ENCODE results near the gene SIRT2.
"Not testable (repeated sequence)": the region's sequence is repeated elsewhere in the genome, so short reads cannot be mapped to it uniquely, and the experiment has no call there.

Gene SIRT2

DNA sequence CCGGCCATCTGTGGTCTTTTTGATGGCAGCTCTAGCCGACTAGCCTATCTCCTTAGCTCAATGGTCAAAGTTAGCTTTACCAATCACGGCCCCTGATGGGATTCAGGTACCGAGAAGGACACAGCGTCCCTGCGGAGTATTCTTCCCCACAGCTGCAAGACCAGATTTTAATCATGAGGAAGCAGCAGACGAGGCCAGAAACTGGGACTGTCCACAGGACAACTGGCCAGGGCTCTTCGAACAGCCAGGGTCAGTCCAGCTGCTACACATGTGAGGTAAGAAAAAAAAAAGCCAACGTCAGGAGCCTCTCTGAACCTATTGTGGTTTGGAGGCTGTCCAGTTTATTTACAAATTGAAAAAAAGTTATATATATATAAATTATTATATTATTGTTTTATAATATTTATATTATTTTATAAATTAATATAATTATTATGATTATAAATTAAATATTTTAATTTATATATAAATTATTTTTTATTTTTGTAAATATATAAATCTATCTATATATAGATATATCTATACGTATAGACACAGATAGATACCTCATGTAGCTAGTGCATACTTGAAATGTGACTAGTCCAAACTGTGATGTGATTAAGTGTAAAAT, 32.1 kb downstream of the SIRT2 start:
- no peak for DNase-seq (ENCODE audit: low spot score)

DNA sequence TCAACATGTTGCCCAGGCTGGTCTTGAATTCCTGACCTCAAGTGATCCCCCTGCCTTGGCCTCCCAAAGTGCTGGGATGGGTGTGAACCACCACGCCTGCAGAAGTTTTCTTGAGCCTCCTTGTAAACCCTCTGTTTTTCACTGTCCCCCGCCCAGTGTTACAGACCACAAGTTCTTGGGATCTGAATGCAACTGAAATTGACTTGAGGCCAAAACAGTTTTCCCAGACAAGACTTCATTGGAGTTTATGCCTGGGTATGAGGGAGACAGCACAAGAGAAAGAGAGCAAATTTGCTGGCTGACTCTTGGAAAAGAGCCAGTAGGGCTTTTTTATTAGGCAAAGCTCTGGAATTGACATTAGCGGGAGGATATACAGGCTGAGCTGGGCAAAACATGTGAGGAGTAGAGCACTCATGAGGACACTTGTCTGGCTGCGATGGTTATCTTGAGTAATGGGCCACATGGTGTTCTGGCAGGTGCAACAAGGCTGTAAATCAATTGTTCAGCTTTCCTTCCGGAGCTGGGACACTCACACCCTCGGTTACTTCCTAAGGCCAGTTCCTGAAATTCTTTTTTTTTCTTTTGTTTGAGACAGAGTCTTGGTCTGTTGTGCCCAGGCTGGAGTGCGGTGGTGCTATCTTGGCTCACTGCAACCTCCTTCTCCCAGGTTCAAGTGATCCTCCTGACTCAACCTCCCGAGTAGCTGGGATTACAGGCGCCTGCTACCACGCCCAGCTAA, 36.9 kb downstream of the SIRT2 start:
- no peak for DNase-seq (ENCODE audit: low spot score)

DNA sequence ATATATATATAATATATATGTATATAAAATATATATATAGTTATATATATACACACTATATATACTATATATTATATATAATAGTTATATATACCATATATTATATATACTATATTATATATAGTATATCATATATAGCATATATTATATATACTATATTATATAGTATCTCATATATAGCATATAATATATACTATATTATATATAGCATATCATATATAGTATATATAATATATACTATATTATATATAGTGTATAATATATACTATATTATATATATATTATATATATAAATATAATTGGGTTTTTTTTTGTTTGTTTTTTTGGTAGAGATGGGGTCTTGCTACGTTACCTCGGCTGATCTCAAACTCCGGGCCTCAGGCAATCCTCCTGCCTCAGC, 38.0 kb downstream of the SIRT2 start:
- no peak for DNase-seq (ENCODE audit: low spot score)

DNA sequence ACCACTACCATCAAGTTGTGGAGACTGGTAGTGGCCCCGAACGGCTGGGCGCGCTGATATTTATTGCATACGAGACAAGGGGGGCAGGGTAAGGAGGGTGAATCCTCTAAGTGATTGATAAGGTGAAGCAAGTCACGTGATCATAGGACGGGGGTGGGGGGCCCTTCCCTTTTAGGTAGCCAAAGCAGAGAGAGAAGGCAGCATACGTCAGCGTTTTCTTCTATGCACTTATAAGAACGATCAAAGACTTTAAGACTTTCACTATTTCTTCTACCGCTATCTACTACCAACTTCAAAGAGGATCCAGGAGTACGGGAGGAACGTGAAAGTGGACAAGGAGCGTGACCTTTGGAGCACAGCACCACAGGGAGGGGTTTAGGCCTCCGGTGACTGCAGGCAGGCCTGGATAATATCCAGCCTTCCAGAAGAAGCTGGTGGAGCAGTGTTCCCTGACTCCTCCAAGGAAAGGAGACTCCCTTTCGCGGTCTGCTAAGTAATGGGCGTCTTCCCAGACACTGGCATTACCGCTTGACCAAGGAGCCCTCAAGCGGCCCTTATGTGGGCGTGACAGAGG, 39.7 kb downstream of the SIRT2 start:
- DNase-seq (ENCODE audit: low spot score), result not testable (repeated sequence)

DNA sequence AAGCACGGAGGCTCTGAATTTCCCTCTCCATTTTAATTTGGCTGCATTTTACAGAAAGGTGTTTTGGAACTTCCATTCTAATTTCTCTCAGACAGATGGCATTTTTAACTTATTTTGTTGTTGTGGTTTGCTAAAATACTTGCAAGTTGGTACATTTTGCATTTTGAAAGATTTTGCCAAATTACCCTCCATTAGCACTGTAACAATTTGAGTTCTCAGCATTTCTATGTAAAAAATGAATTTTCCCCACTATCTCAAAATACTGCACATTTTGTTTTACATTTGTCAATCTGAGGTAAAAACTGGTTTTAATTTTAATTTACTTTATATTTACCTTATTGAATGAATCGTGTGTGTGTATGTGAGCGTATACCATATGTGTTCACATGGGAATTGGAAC, 42.6 kb downstream of the SIRT2 start:
- DNase-seq (ENCODE audit: low spot score), result no peak

DNA sequence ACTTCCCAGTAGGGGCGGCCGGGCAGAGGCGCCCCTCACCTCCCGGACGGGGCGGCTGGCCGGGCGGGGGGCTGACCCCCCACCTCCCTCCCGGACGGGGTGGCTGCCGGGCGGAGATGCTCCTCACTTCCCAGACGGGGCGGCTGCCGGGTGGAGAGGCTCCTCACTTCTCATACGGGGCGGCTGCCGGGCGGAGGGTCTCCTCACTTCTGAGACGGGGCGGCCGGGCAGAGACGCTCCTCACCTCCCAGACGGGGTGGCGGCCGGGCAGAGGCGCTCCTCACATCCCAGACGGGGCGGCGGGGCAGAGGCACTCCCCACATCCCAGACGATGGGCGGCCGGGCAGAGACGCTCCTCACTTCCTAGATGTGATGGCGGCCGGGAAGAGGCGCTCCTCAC, 43.7 kb downstream of the SIRT2 start:
- DNase-seq (ENCODE audit: low spot score), result not testable (repeated sequence)

DNA sequence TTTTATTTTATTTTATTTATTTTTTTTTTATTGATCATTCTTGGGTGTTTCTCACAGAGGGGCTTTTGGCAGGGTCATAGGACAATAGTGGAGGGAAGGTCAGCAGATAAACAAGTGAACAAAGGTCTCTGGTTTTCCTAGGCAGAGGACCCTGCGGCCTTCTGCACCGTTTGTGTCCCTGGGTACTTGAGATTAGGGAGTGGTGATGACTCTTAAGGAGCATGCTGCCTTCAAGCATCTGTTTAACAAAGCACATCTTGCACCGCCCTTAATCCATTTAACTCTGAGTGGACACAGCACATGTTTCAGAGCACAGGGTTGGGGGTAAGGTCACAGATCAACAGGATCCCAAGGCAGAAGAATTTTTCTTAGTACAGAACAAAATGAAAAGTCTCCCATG, 44.5 kb downstream of the SIRT2 start:
- DNase-seq (ENCODE audit: low spot score), result not testable (repeated sequence)

DNA sequence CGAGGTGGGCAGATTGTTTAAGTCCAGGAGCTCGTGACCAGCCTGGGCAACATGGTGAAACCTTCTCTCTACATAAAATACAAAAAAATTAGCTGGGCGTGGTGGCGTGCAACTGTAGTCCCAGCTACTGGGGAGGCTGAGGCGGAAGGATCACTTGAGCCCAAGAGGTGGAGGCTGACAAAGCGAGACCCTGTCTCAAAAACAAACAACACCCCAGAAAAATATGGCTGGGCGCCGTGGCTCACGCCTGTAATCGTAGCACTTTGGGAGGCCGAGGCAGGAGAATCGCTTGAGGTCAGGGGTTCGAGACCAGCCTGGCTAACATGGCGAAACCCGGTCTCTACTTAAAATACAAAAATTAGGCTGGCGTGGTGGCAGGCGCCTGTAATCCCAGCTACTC, 46.2 kb downstream of the SIRT2 start:
- no peak for DNase-seq (ENCODE audit: low spot score)

DNA sequence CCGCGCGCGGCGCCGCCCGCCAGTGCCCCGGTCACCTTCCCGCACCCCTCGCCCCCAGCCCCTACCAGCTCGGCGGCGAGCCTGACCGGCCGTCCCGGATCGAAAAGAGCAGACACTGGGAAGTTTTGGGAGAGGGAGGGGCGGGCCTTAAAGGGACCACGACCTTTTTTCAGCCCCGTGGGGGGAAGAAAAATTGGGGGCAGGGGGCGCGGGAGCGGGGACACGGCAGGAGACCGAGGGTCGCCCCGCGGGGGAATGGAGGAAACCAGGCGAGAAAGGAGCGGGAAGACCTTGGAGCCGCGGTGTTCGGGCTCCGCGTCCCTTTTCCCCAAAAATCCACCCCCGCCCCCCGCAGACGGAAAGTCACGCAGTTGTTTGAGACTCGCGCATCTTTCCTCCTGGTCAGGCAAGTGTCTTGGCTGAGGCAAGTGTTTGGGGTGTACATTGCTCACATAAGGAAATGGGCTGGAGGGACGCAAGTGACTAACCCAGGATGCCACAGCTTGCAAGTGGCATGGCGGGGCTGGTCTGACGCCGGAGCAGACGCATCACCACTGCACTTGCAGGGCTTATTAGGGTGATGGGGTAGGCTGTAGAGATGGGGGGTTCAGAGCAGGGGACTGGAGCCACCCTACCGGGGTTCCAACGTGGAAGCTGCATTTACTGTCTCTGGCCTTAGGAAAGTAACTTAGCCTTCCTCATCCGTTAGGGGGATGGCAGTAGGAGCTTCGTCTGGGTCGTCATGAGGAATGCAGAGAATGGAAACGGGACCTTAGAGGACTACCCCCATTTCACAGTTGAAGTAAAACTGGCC, 47.0 kb downstream of the SIRT2 start:
- DNase-seq (ENCODE audit: low spot score), result no peak

DNA sequence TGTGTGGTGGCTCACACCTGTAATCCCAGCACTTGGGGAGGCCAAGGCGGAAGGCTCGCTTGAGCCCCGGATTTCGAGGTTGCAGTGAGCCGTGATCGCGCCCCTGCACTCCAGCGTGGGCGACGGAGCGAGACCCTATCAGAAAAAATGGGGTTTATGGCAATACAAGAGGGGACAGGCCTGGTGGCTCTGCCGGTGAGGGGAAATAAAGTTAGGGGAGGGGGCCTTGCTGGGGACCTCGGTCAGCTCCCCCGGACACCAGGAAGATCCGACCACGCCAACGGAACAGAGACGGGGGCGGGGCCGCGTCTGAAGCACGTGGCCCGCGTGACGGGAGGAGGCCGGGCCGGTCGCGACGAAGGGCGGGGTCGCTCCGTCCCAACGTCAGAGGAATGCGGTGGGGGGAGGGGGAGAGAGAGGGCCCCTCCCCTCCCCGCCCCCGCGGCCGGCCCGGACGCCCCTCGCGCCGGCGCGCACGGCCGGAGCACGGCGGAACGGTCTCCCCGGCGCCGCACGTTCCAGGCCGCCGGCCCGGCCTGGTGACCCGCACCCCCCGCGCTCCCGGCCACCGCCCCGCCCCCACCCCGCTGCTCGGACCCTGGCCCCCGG, 47.7 kb downstream of the SIRT2 start:
- DNase-seq (ENCODE audit: low spot score), result peak; percentile 85

DNA sequence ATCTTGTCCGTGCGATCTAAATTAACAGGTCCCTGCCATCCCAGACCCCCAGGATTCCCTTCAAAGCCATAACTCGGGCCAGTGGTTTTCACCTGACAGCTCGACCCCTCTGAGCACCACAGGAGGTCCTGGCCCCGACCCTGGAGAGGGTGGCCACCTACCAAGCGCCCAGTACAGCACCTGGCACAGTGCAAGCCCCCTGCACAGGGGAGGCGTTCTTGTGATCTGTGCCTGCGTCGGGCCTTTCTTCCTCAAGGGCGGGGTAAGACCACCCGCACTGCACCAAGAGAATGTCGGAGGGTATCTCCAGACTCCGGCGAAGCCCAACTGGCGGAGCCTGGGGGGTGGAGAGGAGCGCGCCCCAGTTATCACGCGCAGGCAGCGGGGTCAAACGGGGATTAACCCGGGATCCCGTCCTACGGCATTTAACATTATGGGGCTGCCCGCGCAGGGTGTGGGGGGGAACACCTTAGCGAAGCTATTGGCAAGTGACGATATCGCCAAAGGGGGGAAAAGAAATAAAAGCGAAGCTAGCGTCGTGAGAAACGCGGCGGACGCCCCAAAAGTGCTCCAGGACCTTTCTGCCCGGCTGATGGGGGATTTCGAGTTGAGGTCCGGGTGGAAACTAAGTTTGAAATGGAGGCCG, 48.3 kb downstream of the SIRT2 start:
- no peak for DNase-seq (ENCODE audit: low spot score)

DNA sequence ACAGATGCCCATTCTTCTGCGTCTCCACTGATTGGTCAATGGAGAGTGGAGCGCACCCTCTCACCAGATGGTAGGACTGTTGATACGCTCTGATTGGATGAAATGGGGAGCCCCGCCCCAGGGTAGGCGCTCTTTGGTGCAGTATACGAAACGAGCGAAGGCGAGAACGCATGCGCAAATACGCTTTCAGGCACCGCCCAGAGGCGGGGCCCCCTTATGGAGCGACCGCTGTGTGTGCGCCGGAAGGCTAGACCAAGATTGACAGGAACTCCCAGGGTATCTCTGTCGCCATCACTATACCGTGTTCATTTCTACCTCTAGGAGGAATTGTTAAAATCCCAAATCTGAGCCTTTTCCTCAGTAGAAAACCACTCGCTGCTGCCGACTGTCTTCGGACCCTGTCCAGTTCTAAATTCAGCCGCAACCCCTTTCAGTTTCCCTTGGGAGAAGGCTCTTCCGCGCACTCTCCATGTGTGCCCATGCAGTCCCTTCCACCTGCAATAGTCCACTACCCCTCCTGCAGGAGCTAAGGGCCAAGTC, 48.9 kb downstream of the SIRT2 start:
- peak; percentile 99 for DNase-seq (ENCODE audit: low spot score)

DNA sequence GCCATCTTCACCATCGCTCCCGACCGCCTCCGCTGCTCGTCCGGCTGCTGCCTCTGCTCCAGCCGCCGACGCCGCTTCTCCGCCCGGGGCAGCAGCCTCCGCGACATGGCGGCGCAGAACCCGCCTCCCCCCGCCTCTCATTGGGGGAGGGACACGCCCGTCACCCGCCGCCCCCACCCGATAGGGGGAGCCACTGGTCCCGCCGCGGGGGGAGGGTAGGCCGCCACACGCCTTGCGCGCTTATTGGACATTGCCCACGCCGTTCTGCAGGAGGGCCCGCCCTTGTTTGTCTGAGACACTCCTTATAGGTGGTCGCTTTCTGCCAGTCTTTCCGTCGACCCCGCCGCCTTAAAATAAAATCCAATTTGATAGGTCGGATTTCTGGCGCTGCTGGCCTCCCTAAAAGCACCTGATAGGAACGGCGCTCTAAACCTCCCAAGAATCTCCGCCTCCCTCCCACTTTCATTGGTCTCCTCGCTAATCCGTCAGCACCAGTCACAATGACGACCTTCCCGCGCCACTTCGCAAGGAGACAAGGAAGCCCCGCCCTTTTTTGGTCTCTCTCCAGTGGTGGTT, 49.5 kb downstream of the SIRT2 start, which contains the start of gene HNRNPL:
Gene HNRNPL, minus strand, starts transcription at position 127 of the 576 bp plus-strand sequence. Its CDS starts 20 bp downstream, at position 107.
- DNase-seq (ENCODE audit: low spot score), result no peak

DNA sequence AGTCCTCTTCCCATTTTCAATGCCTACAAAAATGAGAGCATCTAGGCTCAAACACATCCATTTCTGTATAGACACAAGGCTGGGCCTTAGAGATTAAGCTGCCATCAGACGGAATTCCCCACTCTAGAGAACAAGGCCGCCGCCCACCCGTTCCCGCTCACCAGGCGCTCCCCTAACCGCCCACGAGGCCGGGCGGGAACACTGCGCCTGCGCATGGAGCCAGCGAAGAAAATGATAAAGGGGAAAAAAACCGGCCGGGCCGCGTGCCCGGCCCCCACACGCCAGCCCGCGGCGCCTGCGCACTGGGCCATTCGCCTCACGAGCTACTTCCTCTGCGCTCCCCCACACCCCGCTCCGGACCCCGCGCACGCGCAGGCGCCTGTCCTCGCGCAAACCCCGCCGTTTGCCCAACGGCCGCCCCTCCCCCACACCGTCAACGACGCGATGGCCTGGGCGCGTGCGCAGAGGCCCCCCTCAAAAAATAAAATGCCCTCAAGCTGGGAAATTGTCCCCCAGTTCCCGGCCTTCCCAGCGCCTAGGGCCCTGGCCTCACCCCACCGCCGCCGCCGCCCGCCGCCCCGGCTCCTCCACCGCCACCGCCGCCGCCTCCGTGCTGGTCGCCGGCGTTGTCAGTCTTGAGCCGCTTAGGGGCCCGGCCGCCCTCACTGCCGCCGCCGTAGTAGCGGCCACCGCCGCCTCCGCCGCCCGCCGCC, 50.1 kb downstream of the SIRT2 start:
- DNase-seq (ENCODE audit: low spot score), result peak; percentile 100

DNA sequence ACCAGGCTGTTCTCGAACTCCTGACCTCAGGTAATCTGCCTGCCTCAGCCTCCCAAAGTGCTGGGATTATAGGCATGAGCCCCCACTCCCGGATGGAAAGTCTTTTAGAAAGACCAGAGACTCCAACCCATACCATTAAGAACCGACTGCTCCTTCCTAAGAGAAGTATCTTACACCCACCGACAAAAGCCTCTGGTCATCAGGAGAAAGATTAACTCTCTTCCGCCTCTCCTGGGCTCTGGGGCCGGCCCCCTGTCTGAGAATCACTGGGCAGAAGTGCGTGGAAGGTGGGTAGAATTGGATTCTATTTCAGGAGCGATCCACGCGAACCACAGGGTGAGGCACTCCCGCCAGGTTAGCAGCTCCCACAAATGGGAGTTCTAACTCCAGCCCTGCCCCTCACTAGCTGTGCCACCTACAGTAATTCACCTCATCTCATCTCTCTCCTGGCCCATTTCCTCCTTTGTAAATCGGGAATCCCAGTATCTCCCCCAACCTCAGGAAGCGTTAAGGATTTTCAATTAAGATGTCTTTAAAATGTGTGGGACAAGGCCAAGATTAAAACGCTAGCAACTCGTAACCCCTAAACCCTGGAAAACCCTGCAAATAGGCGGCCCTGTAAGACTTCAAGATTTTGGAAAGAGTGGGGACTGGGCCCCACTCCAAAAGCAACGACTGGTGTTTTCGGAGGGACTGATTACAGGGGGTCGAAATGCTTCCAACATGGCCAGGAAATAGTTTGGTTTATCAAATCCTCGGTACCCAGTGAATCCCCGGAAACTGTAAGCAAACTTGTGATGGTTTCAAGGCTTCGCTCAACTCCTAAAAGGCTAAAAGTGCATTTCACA, 50.9 kb downstream of the SIRT2 start:
- no peak for DNase-seq (ENCODE audit: low spot score)

DNA sequence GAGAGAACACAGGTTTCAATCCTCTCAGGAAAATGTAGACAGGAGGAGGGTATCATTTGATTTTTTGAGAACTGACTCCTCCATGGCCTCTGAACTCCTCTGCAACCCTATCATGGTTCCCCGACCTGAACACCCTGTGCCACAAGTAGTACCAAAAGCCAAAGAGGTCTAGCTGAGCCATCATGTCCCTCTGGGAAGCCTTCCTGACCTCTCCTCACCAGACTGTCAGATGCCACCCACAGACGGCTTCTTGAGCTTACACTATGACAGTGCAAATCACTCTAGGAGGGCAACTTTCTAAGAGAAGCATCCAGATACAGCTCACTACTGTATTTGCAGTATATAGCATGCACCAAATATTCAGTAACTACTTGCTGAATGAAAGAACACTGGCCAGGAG, 53.3 kb downstream of the SIRT2 start:
- no peak for DNase-seq (ENCODE audit: low spot score)

DNA sequence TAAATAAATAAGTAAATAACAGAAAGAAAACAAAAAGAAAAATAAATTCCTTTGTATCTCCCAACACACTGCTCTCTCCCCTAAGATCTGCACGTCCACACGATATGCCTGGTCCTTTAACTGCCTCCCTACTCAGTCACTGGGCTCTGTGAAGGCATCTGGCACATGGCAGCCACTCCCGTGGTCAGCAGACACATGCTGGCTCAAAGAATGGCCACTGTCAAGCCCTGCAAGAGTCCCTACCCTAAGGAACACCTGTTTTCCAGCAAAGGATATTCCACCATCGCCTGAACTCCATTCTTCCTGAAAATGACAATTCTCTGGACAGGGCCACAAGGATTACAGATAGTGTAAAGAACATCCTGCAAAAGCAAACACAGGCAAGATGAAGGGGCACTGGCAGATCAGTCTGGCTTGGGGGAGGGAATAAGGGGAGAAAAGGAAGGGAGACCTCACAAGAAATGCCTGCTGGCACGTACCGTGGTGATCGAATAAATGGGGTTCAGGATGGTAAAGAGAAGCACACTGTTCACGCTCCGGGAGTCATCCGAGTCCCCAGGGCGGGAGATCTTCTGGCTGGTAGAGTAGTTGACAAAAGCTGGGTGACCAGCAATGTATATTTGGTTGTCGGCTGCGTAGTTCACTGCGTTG, 53.9 kb downstream of the SIRT2 start:
- no peak for DNase-seq (ENCODE audit: low spot score)

DNA sequence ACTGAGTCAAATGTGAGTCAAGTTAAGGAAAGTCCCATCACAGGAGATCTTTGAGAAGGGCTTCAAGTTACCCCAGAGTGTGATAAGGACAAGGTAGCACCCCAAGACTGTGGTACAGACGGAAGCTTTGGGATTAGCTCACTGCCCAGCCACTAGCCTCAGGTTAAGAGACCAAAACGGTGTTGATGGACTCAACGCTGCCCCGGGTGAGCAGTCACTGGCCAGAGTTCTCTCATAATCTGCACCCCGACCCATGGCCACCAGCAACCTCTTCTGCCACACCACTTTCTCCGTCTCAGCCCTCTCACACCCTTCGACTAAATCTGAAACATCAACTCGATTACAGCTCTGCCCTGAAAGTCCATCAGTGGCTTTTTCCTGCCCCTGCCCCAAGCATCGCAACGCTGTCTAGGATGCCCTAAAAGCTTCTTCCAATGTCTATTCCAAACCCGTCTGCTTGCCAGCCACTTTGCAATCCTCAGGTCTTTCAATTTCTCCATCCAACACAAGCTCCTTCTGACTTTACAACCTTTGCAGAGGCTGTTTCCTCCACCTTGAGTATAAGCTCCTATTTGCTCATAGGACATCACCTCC, 55.2 kb downstream of the SIRT2 start:
- no peak for DNase-seq (ENCODE audit: low spot score)

Measured in COLO829 (cell line).